DOHH2 (cell line): ENCODE measurements around the gene AFG3L2.

Experiments used
- EZH2phosphoT487 ChIP-seq: fragments of 200-600 bp; sonication (generic); IDR thresholded peaks from 2 replicates; pipeline ENCODE4 v1.6.1; 2017; ENCODE audit warnings: borderline replicate concordance, mild to moderate bottlenecking, antibody characterized with exemption, low read length, moderate library complexity, mixed read lengths
- TF ChIP-seq, protein P1 (sequence below): fragments of 200-600 bp; sonication (generic); IDR thresholded peaks from one replicate; pipeline ENCODE4 v1.5.1; 2014; ENCODE audit warnings: antibody characterized with exemption, mild to moderate bottlenecking, low read depth, low read length; ENCODE audit not compliant: poor library complexity, severe bottlenecking

DNA sequence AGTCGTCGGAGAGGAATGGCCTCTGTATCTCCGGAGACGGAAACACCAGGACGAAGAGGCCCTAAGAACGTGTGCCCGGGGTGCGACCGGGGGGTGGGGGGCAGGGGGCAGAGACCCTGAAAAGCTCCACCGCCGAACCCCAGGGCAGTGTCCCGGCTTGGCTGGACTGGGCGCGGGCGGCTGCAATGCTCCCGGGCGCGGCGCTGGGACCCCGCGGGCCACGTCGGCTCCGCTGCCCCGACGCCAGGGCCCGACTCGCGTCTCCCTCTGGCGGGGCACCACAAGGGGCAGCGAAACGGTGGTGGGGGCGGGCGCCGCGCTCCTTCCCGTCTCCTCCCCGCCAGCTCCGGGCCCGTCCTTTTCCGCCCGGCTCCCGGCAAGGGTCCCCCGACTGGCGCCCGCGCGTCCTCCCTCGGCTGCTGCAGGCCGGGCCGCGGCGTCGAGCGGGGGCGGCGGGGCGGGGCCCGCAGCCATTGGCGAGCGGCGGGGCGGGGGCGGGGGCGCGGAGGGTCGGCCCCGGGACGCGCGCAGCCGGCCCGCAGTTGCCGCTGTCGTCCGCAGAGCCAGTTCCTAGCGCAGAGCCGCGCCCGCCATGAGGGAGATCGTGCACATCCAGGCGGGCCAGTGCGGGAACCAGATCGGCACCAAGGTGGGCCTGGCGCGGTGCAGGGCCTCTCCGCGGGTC is 69.2 kb downstream of the AFG3L2 start, which contains the start of gene TUBB6:
- TF ChIP-seq, protein P1, sequence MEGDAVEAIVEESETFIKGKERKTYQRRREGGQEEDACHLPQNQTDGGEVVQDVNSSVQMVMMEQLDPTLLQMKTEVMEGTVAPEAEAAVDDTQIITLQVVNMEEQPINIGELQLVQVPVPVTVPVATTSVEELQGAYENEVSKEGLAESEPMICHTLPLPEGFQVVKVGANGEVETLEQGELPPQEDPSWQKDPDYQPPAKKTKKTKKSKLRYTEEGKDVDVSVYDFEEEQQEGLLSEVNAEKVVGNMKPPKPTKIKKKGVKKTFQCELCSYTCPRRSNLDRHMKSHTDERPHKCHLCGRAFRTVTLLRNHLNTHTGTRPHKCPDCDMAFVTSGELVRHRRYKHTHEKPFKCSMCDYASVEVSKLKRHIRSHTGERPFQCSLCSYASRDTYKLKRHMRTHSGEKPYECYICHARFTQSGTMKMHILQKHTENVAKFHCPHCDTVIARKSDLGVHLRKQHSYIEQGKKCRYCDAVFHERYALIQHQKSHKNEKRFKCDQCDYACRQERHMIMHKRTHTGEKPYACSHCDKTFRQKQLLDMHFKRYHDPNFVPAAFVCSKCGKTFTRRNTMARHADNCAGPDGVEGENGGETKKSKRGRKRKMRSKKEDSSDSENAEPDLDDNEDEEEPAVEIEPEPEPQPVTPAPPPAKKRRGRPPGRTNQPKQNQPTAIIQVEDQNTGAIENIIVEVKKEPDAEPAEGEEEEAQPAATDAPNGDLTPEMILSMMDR = no peak
- TF ChIP-seq EZH2phosphoT487 = no peak
